ENCODE results near the gene DIP2A. TPM values are rescaled to one million over a fixed set of nuclear protein-coding genes. Genes with fewer than 3 reads are reported as not detected.

DIP2A gene
- total RNA-seq, 1 experiment from 2014 or later: 39.9 TPM

- no peak for TF ChIP-seq CTCF (conservative IDR thresholded peaks at IDR 0.05)
- TF ChIP-seq EZH2 (IDR thresholded peaks at IDR 0.05; ENCODE audit: low read depth): no peak
- no TSS peak for BruUV-seq (replicated peaks)
- no peak overlapping the region for H3K4me2 ChIP-seq
- H3F3A ChIP-seq (ENCODE audit: insufficient read depth, low read depth): no peaks in the 10 kb centered on the region
- no peak overlapping the region for H3K4me3 ChIP-seq
- H3K27me3 ChIP-seq (ENCODE audit: insufficient read depth, low read depth): no peaks in the 10 kb centered on the region
- H4K20me1 ChIP-seq (ENCODE audit: insufficient read depth): no peaks in the 10 kb centered on the region
- no peaks in the 10 kb centered on the region for H3K36me3 ChIP-seq (ENCODE audit: low read depth)
- POLR2A ChIA-PET (ENCODE audit: unreplicated experiment): no interaction called here
- no peak for DNase-seq
- H3K27ac ChIP-seq: no peak overlapping the region
- no peaks in the 10 kb centered on the region for H3K79me2 ChIP-seq (ENCODE audit: low read depth)
- H3K4me1 ChIP-seq (replicated peaks; ENCODE audit: insufficient read depth): no peaks in the 10 kb centered on the region
- H3K9me2 ChIP-seq (ENCODE audit: insufficient read depth): no peaks in the 10 kb centered on the region
- intact Hi-C loops (cut with micrococcal nuclease; ENCODE audit: unreplicated experiment): no loop called here
- CTCF ChIA-PET: no interaction called here
- H2AFZ ChIP-seq: no peak overlapping the region
- H3K9me3 ChIP-seq (ENCODE audit: insufficient read depth, low read depth): no peaks in the 10 kb centered on the region
Observed at GRCh38 chr21:46423546-46424038, 35.1 kb upstream of the DIP2A start.

GRCh38 chr21:46424039-46424591, 34.6 kb upstream of the DIP2A start:
- DNase-seq: no peak
- Histone ChIP-seq H3K36me3 (ENCODE audit: low read depth) (no peaks in the 10 kb centered on the region), H3K4me1 (replicated peaks; ENCODE audit: insufficient read depth) (no peaks in the 10 kb centered on the region), H3F3A (ENCODE audit: insufficient read depth, low read depth) (no peaks in the 10 kb centered on the region), H3K27me3 (ENCODE audit: insufficient read depth, low read depth) (no peaks in the 10 kb centered on the region), H3K27ac (no peak overlapping the region), H3K4me2 (no peak overlapping the region), H3K9me2 (ENCODE audit: insufficient read depth) (no peaks in the 10 kb centered on the region), H4K20me1 (ENCODE audit: insufficient read depth) (no peaks in the 10 kb centered on the region), H3K4me3 (no peak overlapping the region), H3K79me2 (ENCODE audit: low read depth) (no peaks in the 10 kb centered on the region), H3K9me3 (ENCODE audit: insufficient read depth, low read depth) (no peaks in the 10 kb centered on the region), H2AFZ (no peak overlapping the region)
- ChIA-PET CTCF (no interaction called here), POLR2A (ENCODE audit: unreplicated experiment) (no interaction called here)
- intact Hi-C loops (cut with micrococcal nuclease; ENCODE audit: unreplicated experiment): no loop called here
- TF ChIP-seq EZH2 (IDR thresholded peaks at IDR 0.05; ENCODE audit: low read depth) (no peak), CTCF (conservative IDR thresholded peaks at IDR 0.05) (no peak)
- BruUV-seq (replicated peaks): no TSS peak

GRCh38 chr21:46424621-46425020, 34.1 kb upstream of the DIP2A start:
- CTCF ChIA-PET: no interaction called here
- intact Hi-C loops (cut with micrococcal nuclease; ENCODE audit: unreplicated experiment): no loop called here

More at GRCh38 chr21:46424621-46425020, 34.1 kb upstream of the DIP2A start:
- Histone ChIP-seq H2AFZ (no peak overlapping the region), H3F3A (ENCODE audit: insufficient read depth, low read depth) (no peaks in the 10 kb centered on the region), H3K9me2 (ENCODE audit: insufficient read depth) (no peaks in the 10 kb centered on the region), H3K79me2 (ENCODE audit: low read depth) (no peaks in the 10 kb centered on the region), H3K36me3 (ENCODE audit: low read depth) (no peaks in the 10 kb centered on the region), H3K9me3 (ENCODE audit: insufficient read depth, low read depth) (no peaks in the 10 kb centered on the region), H3K4me1 (replicated peaks; ENCODE audit: insufficient read depth) (no peaks in the 10 kb centered on the region), H3K4me3 (no peak overlapping the region), H3K27ac (no peak overlapping the region), H4K20me1 (ENCODE audit: insufficient read depth) (no peaks in the 10 kb centered on the region), H3K4me2 (no peak overlapping the region), H3K27me3 (ENCODE audit: insufficient read depth, low read depth) (no peaks in the 10 kb centered on the region)
- DNase-seq: no peak
- TF ChIP-seq EZH2 (IDR thresholded peaks at IDR 0.05; ENCODE audit: low read depth): no peak
- no peak for TF ChIP-seq CTCF (conservative IDR thresholded peaks at IDR 0.05)
- POLR2A ChIA-PET (ENCODE audit: unreplicated experiment): no interaction called here
- BruUV-seq (replicated peaks): no TSS peak
